ENCODE data around the gene FRMD5.

GRCh38 chr15:43916326-43916660 lies 278.8 kb downstream of the FRMD5 start:
- no peak for TF ChIP-seq CTCF (IDR thresholded peaks at IDR 0.05 in 2 of 3, conservative IDR thresholded peaks at IDR 0.05 in 1 of 3; ENCODE audit: borderline replicate concordance in 1 of 3, insufficient read depth in 1 of 3, low read depth in 2 of 3, low read length in 2 of 3)
- no peak for TF ChIP-seq EZH2 (IDR thresholded peaks at IDR 0.05)
- TF ChIP-seq POLR2A (IDR thresholded peaks at IDR 0.05; ENCODE audit: borderline replicate concordance, extremely low read depth, insufficient read depth, insufficient read length): no peak
- no peak for TF ChIP-seq SP1 (IDR thresholded peaks at IDR 0.05; ENCODE audit: low read depth)
- no peak for TF ChIP-seq CBX3 (IDR thresholded peaks at IDR 0.05; ENCODE audit: low read depth)
- TF ChIP-seq CEBPB (IDR thresholded peaks at IDR 0.05; ENCODE audit: low read depth): no peak
- TF ChIP-seq YY1 (IDR thresholded peaks at IDR 0.05; ENCODE audit: extremely low read depth, insufficient replicate concordance, low read depth, low read length): no peak
- no peak for TF ChIP-seq RAD21 (IDR thresholded peaks at IDR 0.05; ENCODE audit: low read depth)
- no peak for TF ChIP-seq TCF7L2 (IDR thresholded peaks at IDR 0.05; ENCODE audit: borderline replicate concordance, extremely low read depth, insufficient read depth, insufficient read length)
